GM19468 (cell line): ENCODE measurements around the gene IARS1.
A peak's percentile ranks its signal among the peaks of the same experiment; 100 is the strongest.

Experiments used
- ATAC-seq: cut with Tn5 transposase; IDR thresholded peaks from one replicate; pipeline ENCODE4 v1.9.1; 2021; ENCODE audit warnings: mild to moderate bottlenecking, moderate library complexity, moderate number of reproducible peaks; ENCODE audit not compliant: unreplicated experiment; ENCODE audit errors: extremely low read depth

The IARS1 gene

DNA sequence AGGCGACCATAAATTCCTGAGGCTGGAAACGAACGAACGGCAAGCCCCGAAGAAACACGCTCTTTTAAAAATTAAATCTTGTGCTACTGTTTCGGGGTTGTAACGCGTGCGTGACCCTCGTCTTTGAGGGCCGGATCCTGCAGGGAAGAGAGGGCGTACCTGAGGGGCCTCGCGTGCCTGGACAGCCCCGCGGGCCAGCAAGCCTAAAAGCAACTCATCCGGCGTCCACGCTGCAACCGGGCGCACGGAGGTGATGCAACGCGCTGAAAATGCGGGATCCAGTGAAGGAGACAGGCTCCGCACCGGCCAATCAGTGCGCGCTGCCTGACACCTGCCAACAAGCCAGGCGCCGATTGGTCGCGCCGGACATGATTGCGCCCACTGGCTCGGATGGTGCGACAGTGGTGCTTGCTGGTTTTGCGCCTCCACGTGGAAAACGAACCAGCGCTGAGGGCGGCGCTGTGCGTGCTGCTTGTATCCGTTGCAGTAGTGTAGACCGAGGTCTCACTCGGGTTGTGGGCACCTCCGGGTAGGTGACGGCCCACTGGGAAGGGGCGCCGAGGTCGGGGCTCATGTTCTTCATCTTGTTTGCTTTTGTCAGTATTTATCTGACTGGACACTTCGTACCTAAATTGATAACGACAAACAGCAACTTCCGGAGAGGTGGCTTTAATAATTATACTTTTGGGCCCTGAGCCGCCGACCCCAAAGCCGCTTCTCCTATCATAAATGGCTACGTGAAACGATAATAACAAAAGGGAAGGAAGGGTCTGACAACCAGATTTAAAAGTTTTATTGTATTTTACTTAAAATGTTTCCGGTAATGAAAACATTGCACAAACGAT, at the start of gene IARS1:
Gene IARS1 (minus strand): TSS at position 246 of the 845 bp plus-strand sequence. CDS start 4,278 bp downstream, outside the sequence.
- peak; percentile 82 for ATAC-seq

DNA sequence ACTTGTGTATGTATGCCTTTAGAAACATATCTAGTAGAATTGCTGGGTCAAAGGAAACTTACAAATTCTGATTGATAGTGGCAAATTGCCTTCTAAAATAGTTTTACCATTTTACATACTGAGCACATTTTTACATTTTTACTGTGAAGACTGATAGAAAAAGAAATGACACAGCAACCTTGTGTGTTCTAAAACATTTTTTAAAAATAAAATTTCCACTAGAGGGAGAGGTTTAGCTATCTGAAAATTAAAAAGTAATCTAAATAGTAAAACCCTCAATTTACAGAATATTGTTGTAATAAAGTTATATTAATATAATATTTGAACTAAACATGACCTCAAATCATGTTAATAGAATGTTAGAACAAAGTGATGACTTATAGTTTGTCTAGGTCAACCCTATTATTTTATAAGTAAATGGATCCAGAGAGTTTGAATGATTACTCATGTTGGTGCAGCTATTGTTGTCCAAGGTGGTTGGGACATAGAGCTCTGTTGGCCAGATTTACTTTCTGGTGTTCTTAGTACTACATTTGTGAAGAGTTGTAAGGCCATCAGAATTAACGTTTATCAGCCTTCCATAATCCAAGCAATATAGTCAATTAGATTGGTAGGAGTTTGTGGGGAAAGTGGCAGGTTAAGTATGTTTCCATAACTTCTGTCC, 49.5 kb upstream of the IARS1 start:
- no peak for ATAC-seq

DNA sequence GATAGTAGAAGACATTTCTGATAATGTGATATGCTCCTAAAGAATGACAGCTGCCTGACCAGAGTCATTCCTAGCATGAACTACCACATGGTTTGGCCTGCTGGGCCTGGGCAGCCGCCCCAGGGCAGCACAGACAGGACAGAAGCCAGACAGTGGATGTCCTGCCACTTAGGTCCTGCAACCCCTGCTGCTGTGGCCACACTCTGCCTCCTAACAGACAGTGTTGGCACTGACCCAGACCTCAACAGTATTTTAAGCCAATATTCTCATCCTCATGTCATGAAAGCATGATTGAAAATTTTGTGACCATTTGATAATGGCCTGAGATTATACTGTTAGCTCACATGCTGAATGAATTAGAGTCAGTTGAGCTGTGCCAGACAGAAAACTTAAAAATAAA, 48.1 kb upstream of the IARS1 start:
- no peak for ATAC-seq

DNA sequence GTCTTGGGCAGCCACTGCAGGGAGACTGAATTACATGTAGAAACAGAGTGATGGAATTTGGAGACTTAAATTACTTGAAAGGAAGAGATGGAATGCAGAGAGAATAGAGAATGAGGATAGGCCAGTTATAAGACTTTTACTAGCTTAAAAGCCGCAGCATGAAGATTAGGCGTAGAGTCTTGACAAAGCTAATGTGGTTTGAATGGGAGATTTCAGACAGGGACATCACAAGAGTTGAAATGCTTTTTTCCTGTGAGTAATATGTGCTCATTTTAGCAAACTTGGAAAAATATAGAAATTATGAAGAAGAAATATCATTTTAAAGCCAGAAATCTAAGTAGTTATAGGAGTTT, 39.8 kb upstream of the IARS1 start:
- ATAC-seq, result no peak

DNA sequence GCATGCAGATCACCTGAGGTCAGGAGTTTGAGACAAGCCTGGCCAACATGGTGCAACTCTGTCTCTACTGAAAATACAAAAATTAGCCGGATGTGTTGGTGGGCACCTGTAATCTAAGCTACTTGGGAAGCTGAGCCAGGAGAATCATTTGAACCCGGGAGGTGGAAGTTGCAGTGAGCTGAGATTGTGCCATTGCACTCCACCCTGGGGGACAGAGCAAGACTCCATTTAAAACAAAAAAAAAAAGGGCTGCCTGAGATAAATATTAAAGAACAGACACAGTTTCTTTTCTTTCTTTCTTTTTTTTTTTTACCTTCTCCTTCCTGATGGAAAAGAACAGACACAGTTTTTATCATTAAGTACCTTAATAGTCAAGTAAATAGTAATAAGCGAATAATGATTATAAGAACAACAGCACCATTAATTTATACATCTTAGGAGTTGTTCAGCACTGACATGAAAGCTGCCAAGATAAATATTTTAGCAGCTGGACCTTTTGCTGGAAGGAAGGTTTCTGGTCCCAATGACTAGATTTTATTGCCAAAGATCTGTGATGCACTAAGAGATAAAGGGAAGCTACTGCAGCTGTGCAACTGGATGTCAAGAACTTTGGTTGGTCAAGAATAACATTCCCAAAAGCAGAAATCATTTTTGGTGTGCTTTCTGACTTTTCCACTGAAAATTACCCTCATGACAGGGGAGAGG, 39.2 kb upstream of the IARS1 start:
- ATAC-seq, result no peak

DNA sequence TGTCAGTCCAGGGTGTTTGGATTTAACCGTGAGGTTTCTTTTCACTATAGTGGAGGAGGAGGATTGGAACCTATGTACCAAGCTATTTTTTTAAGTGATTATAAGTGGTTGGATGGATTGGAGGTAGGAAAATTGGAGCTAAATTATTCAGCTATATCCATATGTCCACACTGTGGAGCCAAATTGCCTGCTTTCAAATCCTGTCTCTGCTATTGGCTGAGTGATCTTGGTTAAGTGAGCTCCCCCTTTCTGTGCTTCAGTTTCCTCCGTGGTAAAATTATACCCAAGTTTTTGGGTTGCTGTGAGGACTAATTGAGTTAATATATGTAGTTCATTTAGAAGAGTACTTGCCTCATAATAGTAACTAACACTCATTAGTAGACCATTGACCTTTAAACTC, 34.7 kb upstream of the IARS1 start:
- ATAC-seq, result no peak

DNA sequence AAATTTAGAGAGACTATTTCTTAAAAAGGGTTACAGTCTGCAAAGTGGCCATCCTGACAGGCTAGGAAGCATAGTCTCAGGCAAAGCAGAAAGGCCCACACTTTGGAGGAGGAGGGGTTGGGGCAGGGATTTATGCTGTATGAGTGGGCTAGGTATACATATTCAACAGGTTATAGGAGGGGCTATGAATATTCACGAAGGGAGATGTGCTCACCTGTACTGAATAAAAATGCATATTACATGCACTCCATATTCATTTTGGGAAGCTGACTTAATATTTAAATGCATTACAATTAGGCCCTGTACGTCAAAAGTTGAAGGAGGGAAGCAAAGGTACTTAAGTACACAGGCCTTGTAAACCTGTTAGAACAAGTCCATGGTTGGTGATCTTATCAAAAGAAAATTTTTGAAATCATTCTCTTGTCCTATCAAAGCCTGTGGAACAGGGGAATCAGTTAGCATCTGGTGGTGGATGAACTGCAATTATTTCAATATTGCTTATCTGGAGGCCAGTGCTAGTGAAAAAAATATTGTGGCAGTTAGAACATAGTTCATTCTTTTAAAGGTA, 33.9 kb upstream of the IARS1 start:
- ATAC-seq, result no peak

DNA sequence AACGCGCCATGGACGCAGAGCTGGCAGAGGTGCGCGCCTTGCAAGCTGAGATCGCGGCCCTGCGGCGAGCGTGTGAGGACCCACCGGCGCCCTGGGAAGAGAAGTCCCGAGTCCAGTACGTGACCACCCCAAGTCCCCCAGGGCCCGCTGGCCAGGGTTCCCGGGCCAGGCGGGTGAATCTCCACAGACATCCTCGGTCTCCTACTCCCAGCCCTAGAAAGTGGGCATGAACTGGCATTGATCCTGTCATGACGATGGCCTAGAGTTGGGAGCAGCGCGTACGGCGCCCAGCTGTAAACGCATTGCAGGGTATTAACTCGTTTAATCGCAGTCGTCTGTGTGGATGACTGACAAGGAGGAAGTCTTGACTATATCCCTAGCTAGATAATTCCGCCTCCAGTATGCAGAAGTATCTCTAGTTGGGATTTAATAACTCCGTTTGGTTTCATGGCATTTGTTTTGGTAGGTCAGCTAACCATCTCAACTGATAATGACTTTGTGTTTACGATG, 32.5 kb upstream of the IARS1 start:
- ATAC-seq, result no peak

DNA sequence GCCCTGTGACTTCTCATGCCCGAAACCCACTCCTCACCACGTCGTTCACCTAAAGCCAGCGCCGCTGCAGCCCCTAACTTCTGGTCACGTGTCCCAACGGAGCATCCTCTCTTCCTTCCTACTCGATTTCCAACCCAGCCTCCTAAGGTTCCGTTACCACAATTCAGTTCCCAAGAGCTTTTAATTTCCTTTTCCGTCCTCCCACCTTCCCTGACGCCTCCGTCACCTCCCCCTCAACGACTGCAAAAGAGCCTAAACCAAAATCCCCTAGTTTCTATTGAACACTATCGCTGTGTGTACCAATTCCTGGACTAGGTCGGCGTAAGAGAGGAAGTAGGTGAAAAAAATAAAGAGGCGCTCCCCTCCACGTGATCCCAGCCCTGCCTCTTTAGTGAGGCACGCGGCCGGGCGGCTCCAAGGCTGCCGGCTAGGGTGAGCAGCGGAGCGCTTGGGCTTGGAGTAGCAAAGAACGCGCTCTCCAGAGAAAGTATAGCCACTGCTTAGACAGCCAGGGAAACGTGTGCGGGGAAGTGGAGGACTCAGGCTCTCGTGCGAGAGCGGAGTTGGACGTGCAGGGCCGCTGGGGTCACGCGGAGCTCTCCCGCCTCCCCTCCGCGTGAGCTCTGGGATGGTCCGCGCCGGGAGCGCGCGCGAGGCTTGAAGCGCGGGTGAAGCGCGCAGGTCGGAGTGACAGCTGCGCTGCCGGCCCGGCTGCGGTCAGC, 31.9 kb upstream of the IARS1 start, which contains the start of the genes CENPP and NOL8:
Gene CENPP (plus strand): TSS at position 685 of the 722 bp plus-strand sequence.
Gene NOL8 (minus strand): TSS at position 82 of the 722 bp plus-strand sequence. CDS start 1,189 bp downstream, outside the sequence.
- ATAC-seq, result peak; percentile 87

DNA sequence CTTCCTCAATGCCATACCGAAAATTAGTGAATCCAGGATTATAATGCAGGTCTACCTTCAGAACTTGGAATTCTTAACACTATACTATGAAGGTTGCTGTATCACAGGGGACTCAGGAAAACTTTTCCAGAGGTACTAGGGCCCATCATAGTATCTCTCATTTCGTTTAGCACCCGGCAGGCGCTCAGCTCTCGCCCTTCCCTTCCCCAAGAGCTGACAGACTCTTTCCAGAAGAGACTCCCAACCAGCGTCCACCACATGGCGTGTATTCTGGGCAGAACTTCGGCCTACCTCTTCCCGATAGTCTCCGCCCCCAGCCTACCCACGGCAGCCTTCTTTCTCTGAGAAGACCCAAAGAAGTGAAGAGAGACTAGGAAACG, 31.4 kb upstream of the IARS1 start:
- no peak for ATAC-seq

DNA sequence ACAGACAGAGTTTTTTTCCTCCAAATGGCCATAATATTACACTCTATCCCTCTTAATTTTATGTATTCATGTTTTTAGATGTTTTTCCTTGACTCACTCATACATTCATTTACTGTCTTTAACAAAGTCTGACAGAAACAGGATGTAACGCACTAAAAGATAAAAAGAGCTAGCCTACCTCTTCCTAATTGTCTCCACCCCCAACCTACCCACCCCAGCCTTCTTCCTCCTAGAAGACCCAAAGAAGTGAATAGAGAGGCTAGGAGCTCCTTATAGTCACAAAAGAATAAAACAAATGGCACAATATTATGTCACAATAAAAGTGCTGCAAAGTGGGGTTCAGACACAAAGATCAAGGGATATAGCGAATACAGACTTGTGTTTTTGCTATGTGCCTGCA, 30.9 kb upstream of the IARS1 start:
- no peak for ATAC-seq

DNA sequence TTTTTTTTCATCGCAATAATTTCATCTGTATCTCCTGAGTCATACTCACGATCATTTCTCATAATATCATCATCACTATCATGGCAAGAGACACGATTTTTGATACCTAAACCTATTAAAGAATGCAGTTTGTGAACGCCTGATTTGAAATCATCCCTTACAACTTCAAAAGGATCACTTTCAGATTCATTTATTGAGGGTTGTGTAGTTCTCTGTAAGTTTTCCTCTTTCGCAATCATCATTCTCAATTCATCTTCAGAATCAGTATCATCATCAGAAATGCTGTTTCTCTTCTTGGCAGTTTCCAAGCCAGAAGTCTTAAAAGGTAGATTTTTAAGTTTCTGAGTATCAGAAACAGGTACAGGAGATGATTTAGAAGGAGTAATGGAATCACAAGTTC, 22.0 kb upstream of the IARS1 start:
- ATAC-seq, result no peak

DNA sequence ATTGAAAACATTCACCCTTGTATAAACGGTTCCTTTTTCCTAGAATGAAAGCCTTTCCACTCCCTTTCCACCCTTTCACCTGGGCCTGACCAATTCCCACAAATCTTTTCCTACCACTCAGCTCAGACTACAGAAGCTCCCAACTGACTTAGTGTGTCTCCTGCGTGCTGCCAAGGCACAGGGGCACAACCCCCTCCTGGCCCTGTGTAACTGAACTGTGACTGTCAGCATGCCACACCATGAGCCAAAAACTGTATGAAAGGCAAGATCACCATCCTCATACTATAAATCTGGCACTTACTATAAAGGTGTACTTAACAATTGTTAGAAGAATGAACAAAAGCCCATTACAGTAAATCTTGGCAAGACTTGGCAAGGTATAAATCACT, 20.1 kb upstream of the IARS1 start:
- no peak for ATAC-seq

DNA sequence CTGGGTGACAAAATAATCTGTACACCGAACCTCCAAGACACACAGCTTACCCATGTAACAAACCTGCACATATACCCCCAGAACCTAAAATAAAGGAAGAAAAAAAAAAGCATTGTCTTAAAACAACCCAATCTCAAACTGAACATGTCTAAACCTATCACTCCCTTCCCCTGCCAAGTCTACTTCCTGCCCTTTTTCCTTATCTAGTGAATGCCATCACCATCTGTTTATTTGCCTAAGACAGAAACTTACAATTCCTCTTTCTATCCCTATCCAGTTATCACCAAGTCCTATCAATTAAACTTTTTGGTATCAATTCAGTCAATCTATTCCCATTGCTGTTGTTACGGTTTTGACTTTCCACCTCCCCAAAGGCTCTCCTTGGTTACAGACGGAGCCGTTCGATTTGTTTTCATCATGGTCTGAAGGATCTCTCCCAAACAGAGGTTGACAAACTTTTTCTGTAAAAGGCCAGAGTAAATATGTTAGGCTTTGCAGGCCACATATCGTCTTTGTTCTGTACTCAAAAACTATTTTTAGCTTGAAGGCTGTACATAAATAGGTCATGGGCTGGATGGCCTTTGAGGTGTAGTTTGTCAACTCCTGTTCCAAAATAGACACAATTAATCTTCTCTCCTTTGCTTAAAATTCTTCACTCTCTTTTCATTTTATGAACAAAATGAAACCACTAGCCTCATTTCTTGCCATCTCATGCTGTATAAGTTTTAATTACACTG, 19.6 kb upstream of the IARS1 start:
- ATAC-seq, result no peak

DNA sequence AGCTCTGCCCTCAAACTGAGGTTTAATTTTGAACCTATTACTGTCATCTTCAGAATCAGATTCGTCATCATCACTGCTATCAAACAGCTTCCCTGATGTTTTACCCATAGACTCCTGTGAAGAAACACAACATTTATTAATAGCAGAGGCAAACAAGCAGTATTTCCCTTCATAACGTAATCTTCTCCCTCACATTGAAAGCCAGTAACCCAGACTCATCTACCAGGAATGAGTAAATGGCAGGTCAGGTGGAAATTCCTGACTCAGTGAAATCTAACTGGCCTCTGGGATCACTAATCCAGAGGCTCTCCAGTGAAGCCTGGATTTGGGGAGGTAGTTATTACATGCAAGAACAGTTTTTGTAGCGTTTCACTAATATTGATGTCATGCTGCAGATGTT, 17.1 kb upstream of the IARS1 start:
- no peak for ATAC-seq

DNA sequence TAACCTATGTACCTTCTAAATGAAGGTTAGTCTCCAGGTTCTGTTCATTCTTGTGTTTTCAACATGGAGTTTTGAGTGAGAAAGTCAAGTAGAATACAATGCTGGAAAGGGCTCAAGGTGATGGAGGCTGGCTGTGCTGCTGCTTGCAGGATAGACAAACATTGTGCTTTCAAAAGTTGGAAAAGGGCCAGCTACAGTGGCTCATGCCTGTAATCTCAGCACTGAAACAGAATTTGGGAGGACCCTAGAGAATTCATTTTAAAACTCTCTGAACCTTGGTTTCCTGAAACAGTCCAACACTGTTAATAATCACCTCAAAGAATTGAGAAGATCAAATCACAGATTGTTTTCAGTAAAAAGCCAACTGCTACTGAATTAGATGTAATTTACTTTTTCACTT, 15.4 kb upstream of the IARS1 start:
- ATAC-seq, result no peak

DNA sequence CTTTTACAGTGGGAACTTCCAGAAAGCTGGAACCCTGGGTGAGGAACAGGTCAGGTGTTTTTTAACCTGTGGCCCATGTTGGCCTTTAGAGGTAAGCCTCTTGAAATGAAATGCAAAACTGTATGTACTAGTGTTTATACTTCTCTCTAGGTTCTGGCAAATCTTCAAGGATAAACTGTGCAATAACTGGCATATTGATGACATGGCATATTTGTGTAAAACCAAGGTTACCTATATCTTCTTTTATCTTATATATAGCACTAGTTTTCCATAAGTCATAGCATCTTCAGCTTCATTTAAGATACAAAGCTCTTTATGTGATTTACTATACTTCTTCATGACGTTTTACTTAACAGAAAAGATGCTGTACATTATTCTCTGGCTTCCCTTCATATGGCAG, 7.4 kb upstream of the IARS1 start:
- no peak for ATAC-seq

DNA sequence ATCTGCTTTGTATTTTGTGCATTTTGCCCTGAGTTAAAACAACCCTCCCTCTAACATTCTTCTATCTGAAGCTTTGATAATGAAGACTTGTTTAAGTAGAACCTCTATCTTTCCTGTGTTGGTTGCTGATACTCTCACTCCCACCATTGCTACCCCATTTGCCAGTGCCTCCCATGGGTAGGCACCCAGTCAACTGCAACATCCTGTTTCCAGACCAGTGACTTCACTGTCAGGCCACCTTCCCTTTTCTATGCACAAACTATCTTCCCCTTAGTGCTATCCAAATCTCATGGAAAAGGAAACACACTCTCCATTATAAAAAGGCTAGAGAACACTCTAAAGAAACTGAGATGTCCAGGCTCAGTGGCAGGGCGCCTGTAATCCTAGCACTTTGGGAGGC, 5.6 kb upstream of the IARS1 start:
- ATAC-seq, result no peak

DNA sequence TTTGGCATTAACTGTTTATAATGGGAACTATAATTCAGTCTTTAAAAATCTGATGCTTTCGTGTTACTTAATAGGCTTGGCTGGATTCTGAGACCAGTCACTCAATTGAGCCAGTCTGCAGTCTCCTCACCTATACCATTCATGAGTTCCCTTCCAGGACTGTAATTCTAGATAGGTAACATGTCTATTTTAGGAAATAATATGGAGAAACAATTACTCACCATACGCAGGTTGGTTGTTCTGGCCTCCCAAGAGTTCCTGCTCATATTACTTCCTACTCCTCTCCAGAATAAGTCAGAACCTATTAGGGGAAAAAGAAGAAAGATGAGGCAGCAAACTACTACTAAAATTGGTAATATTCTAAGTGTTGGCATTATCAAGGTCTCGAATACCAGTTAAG, 4.5 kb upstream of the IARS1 start:
- no peak for ATAC-seq
